GM23248 (cell line): ENCODE results near the gene AMPD3. TPM values are rescaled to one million over a fixed set of nuclear protein-coding genes. Genes with fewer than 3 reads are reported as not detected.
A peak's percentile ranks its signal among the peaks of the same experiment; 100 is the strongest.

Experiments used
- DNase-seq: peaks from one replicate; pipeline ENCODE4 v3.0.0-alpha.2; 2015
- H2AFZ ChIP-seq: fragments of 200-600 bp; sonication (generic); 2 replicates; pipeline ENCODE4 v1.6.1; 2016; ENCODE audit warnings: antibody characterized with exemption
- H3F3A ChIP-seq: fragments of 200-600 bp; sonication (generic); 2 replicates; pipeline ENCODE4 v1.6.1; 2016; ENCODE audit warnings: mild to moderate bottlenecking, antibody characterized with exemption, mixed run types; ENCODE audit not compliant: insufficient read depth
- H3K27ac ChIP-seq: fragments of 200-600 bp; sonication (generic); 2 replicates; pipeline ENCODE4 v1.5.1; 2016; ENCODE audit warnings: mild to moderate bottlenecking
- H3K27me3 ChIP-seq: fragments of 200-600 bp; sonication (generic); replicated peaks from 2 replicates; pipeline ENCODE4 v1.6.1; 2016; ENCODE audit warnings: mild to moderate bottlenecking; ENCODE audit not compliant: insufficient read depth
- H3K36me3 ChIP-seq: fragments of 200-600 bp; sonication (generic); 2 replicates; pipeline ENCODE4 v1.6.1; 2016; ENCODE audit warnings: low read depth, mild to moderate bottlenecking
- H3K4me1 ChIP-seq: fragments of 200-600 bp; sonication (generic); 2 replicates; pipeline ENCODE4 v1.6.1; 2016; ENCODE audit warnings: mild to moderate bottlenecking; ENCODE audit not compliant: insufficient read depth
- H3K4me2 ChIP-seq: fragments of 200-600 bp; sonication (generic); one replicate; pipeline ENCODE4 v1.6.1; 2016; ENCODE audit warnings: mild to moderate bottlenecking; ENCODE audit not compliant: unreplicated experiment
- H3K4me3 ChIP-seq: fragments of 200-600 bp; sonication (generic); 2 replicates; pipeline ENCODE4 v1.5.1; 2016; ENCODE audit warnings: mild to moderate bottlenecking
- H3K79me2 ChIP-seq: fragments of 200-600 bp; sonication (generic); 2 replicates; pipeline ENCODE4 v1.6.1; 2016; ENCODE audit warnings: mild to moderate bottlenecking; ENCODE audit not compliant: insufficient read depth
- H3K9ac ChIP-seq: fragments of 200-600 bp; sonication (generic); 2 replicates; pipeline ENCODE4 v1.6.1; 2016; ENCODE audit warnings: mild to moderate bottlenecking
- H3K9me2 ChIP-seq: fragments of 200-600 bp; sonication (generic); 2 replicates; pipeline ENCODE4 v1.6.1; 2016; ENCODE audit warnings: mixed run types, mild to moderate bottlenecking, moderate library complexity; ENCODE audit not compliant: insufficient read depth
- H3K9me3 ChIP-seq: fragments of 200-600 bp; sonication (generic); one replicate; pipeline ENCODE4 v1.6.1; 2017; ENCODE audit warnings: low read depth
- H4K20me1 ChIP-seq: fragments of 200-600 bp; sonication (generic); 2 replicates; pipeline ENCODE4 v1.6.0; 2016; ENCODE audit not compliant: insufficient read depth
- EZH2 ChIP-seq: fragments of 200-600 bp; sonication (generic); IDR thresholded peaks from 2 replicates; pipeline ENCODE4 v1.6.1; 2018; ENCODE audit warnings: antibody characterized with exemption, mild to moderate bottlenecking; ENCODE audit not compliant: insufficient read depth, poor library complexity, severe bottlenecking
- EZH2phosphoT487 ChIP-seq: fragments of 200-600 bp; sonication (generic); IDR thresholded peaks from 2 replicates; pipeline ENCODE4 v1.6.1; 2018; ENCODE audit warnings: antibody characterized with exemption, moderate library complexity, mild to moderate bottlenecking, low read depth; ENCODE audit not compliant: insufficient read depth
- WGBS, 2 experiments: methylation state at CpG; one replicate each; pipeline ENCODE4 v1.1.6; 2015 to 2017; ENCODE audit warnings: low lambda C conversion rate in 2 of 2, low coverage in 1 of 2; ENCODE audit errors: missing lambda C conversion rate in 2 of 2; 5-methylcytosine and 5-hydroxymethylcytosine counted together
- in situ Hi-C: fragments of 300-500 bp; cut with MboI; formaldehyde crosslinking; loops from 2 replicates; pipeline ENCODE4 v1.15.0; 2020
- polyA plus RNA-seq: library from polyadenylated mRNA; unstranded; fragments of >200 nt; fragmentation: Nextera tagmentation; extraction: Ambion mirVana; gene quantifications from 2 replicates; pipeline ENCODE4 v1.2.1, GENCODE V29; 2016
- total RNA-seq: library from RNA; depleted of rRNA; stranded (reverse); fragments of >200 nt; shearing (Covaris generic); gene quantifications from 2 replicates; pipeline ENCODE4 v1.2.3, GENCODE V29; 2014

AMPD3 gene
- total and polyA plus RNA-seq, 2 experiments from 2014 or later = 3.3 to 4.9 TPM

DNA sequence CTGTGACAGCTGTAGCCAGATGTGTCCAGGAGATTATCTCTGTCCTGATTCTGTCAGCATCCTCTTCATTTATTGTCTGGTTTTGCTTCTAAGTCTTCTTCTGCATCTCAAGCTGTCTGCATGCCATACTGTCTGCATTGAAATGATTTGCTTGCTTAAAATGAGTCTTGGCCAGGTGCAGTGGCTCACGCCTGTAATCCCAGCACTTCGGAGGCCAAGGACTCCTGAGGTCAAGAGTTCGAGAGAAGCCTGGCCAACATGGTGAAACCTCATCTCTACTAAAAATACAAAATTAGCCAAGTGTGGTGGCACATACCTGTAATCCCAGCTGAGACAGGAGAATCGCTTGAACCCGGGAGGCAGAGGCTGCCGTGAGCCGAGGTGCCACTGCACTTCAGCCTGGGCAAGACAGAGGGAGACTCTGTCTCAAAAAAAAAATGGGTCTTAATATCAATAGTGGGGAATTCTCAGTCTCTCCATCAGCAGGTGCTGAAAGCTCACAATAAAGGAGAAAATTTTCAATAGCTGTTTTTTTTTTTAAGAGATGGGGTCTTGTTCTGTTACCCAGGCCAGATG, 39.2 kb upstream of the AMPD3 start:
- no peak overlapping the region for H3K4me2 ChIP-seq
- H3K27ac ChIP-seq = no peak overlapping the region
- no peaks in the 10 kb centered on the region for H3K36me3 ChIP-seq
- no peak overlapping the region for H3K4me3 ChIP-seq
- H3K9me2 ChIP-seq = no peaks in the 10 kb centered on the region
- H3K27me3 ChIP-seq = no peaks in the 10 kb centered on the region
- TF ChIP-seq EZH2phosphoT487 = no peak
- no peak for TF ChIP-seq EZH2
- no peaks in the 10 kb centered on the region for H4K20me1 ChIP-seq
- WGBS, 2 experiments = 82 to 86% methylated on average over 7 of the region's 7 CpGs
- peaks cover 20% of the 10 kb centered on the region for H3K4me1 ChIP-seq
- no peaks in the 10 kb centered on the region for H3K79me2 ChIP-seq
- DNase-seq = no peak
- in situ Hi-C loops = no loop called here
- H3F3A ChIP-seq = peaks cover 21% of the 10 kb centered on the region; the same call in 1 of the 2 replicates
- H2AFZ ChIP-seq = no peak overlapping the region
- H3K9me3 ChIP-seq = no peaks in the 10 kb centered on the region
- no peak overlapping the region for H3K9ac ChIP-seq

DNA sequence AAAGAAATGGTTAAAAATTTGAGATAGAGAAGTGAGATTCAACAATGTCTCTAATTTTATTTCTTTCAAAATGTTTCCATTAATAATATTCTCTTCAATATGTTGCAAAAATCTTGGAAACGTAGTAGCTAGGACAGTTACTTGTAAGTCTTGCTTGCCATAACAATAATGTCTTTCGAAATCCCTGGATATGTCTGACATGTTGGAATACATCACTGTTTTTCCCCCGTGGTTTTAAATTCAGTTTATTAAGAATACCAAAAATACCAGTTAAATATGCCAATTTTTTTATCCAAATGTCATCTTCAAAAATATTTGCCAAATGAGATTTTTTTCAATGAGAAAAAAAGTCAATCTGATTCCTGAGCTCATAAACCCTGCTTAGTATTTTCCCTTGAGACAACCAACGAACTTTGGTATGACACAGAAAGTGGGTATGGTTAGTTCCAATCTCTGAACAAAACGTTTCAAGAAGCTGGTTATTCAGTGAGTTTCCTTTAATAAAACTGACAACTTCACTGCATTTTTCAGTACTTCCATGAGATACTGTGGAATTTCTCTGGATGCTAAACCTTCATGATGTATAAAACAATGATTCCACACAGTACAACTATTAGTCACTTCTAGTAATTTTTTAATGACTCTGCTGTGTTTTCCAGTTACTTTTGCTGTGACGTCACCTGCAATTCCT, 36.7 kb upstream of the AMPD3 start:
- Histone ChIP-seq H3F3A (peaks cover 21% of the 10 kb centered on the region; the same call in 1 of the 2 replicates), H3K36me3 (no peaks in the 10 kb centered on the region), H3K27me3 (no peaks in the 10 kb centered on the region), H3K4me3 (peak overlapping the region; percentile 47), H3K4me2 (peak overlapping the region; percentile 66), H3K79me2 (no peaks in the 10 kb centered on the region), H3K9ac (peak overlapping the region; percentile 44; the same call in 1 of the 2 replicates), H3K27ac (peak overlapping the region; percentile 65), H3K4me1 (peaks cover 20% of the 10 kb centered on the region), H3K9me3 (no peaks in the 10 kb centered on the region), H3K9me2 (no peaks in the 10 kb centered on the region), H2AFZ (peak overlapping the region; percentile 23; the same call in 1 of the 2 replicates), H4K20me1 (no peaks in the 10 kb centered on the region)
- DNase-seq = peak; percentile 86
- 5% methylated on average over 6 of the region's 6 CpGs for WGBS, 2 experiments
- in situ Hi-C loops = no loop called here
- TF ChIP-seq EZH2phosphoT487 (no peak), EZH2 (no peak)

DNA sequence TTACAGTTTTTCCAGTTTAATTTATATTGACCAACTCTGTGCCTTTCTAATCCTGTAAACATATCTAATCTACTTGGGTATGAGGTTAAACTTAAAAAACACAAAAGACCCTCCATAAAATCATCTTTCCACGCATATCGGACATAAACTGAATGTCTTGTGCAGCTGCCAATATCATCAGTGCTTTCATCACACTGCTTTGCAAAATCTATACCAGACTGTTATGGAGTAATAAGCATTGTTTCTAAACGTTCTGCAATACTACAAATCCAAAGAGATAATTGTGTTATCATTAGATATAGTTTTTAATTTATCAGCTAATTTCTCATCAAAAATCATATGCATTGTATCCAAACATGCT, 36.1 kb upstream of the AMPD3 start:
- peaks cover 20% of the 10 kb centered on the region for H3K4me1 ChIP-seq
- peak overlapping the region; percentile 66 for H3K4me2 ChIP-seq
- WGBS, 2 experiments = 22 to 26% methylated on average over 3 of the region's 3 CpGs
- no peaks in the 10 kb centered on the region for H3K27me3 ChIP-seq
- DNase-seq = no peak
- H3K4me3 ChIP-seq = peak overlapping the region; percentile 47
- peak overlapping the region; percentile 23; the same call in 1 of the 2 replicates for H2AFZ ChIP-seq
- no peaks in the 10 kb centered on the region for H4K20me1 ChIP-seq
- H3K9me3 ChIP-seq = no peaks in the 10 kb centered on the region
- H3K9me2 ChIP-seq = no peaks in the 10 kb centered on the region
- in situ Hi-C loops = no loop called here
- peak overlapping the region; percentile 65 for H3K27ac ChIP-seq
- peak overlapping the region; percentile 44; the same call in 1 of the 2 replicates for H3K9ac ChIP-seq
- H3K79me2 ChIP-seq = no peaks in the 10 kb centered on the region
- TF ChIP-seq EZH2phosphoT487 = no peak
- TF ChIP-seq EZH2 = no peak
- peaks cover 21% of the 10 kb centered on the region; the same call in 1 of the 2 replicates for H3F3A ChIP-seq
- H3K36me3 ChIP-seq = no peaks in the 10 kb centered on the region

DNA sequence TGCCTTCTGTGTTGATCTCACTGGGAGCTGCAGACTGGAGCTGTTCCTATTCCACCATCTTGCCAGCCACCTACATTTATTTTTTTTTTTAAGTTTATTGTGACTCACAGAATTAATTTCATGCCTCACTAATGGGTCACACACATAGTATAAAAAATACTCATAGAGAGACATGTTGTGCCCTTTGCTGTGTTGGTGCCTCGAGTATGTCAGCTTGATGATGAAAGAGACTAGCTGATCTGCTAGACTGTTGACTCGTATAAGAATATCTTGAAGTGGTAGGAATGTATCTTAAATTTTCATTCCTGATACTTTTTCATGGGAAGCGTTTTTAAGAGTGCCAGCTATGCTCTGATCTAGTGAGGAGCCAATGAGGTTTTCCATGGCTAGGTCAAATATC, 28.6 kb upstream of the AMPD3 start:
- Histone ChIP-seq H3K27me3 (no peaks in the 10 kb centered on the region), H3F3A (no peaks in the 10 kb centered on the region), H3K4me3 (no peak overlapping the region), H4K20me1 (no peaks in the 10 kb centered on the region), H3K36me3 (no peaks in the 10 kb centered on the region), H3K4me2 (peak overlapping the region; percentile 14), H3K79me2 (no peaks in the 10 kb centered on the region), H3K4me1 (peaks cover 10% of the 10 kb centered on the region), H3K9me2 (no peaks in the 10 kb centered on the region), H3K9me3 (no peaks in the 10 kb centered on the region), H3K27ac (0 out of 2 replicates have a peak overlapping the region, but pooled peaks have one; percentile 46), H3K9ac (no peak overlapping the region), H2AFZ (no peak overlapping the region)
- DNase-seq = peak; percentile 75
- WGBS, 2 experiments = 25 to 29% methylated on average over 3 of the region's 3 CpGs
- no peak for TF ChIP-seq EZH2
- in situ Hi-C loops = no loop called here
